ENCODE measurements around the gene NEDD9. TPM values are rescaled to one million over a fixed set of nuclear protein-coding genes. Genes with fewer than 3 reads are reported as not detected.

NEDD9 gene
- polyA plus RNA-seq, 1 of the 3 experiments (the other 2 are of a cell fraction), result 7.4 TPM

GRCh38 chr6:11185204-11185842 is 47.1 kb downstream of the NEDD9 start (continued):
- TF ChIP-seq USF1 (IDR thresholded peaks at IDR 0.05; ENCODE audit: borderline replicate concordance, low read depth) (no peak), JUND (IDR thresholded peaks at IDR 0.05) (no peak)

GRCh38 chr6:11183761-11184362 is 48.6 kb downstream of the NEDD9 start:
- H2AFZ ChIP-seq (ENCODE audit: low read depth), result no peak overlapping the region
- H3K9me2 ChIP-seq, result no peaks in the 10 kb centered on the region
- no peak for DNase-seq
- H3K27ac ChIP-seq (ENCODE audit: low read depth in 2 of 2, low read length in 1 of 2), result peak overlapping the region in 1 of 2 experiments; percentile 28; a peak in 1 of 4 replicates
- peaks cover 37% of the 10 kb centered on the region for H3F3A ChIP-seq (replicated peaks; ENCODE audit: insufficient read depth)
- peaks cover 8% of the 10 kb centered on the region; the same call in 1 of the 2 replicates for H3K79me2 ChIP-seq (ENCODE audit: insufficient read depth)
- H3K4me3 ChIP-seq (ENCODE audit: low read depth in 2 of 2, low read length in 1 of 2), result no peak overlapping the region
- H3K4me2 ChIP-seq, result no peak overlapping the region
- no peaks in the 10 kb centered on the region for H4K20me1 ChIP-seq (ENCODE audit: insufficient read depth)
- WGBS (ENCODE audit: low lambda C conversion rate), result 85% methylated on average over 3 of the region's 3 CpGs
- ChIA-PET CTCF (interaction anchor here (0.6 to 2.1 kb wide), 4 partner anchors 12 to 257 kb away, joined by 3 to 10 read pairs (median 3); no protein-coding TSS in a partner anchor), POLR2A (no interaction called here)
- H3K9me3 ChIP-seq, result no peaks in the 10 kb centered on the region
- peaks cover 53 to 55% of the 10 kb centered on the region in 2 experiments for H3K36me3 ChIP-seq (replicated peaks in 1 of 2; ENCODE audit: control insufficient read depth in 1 of 2, insufficient read depth in 2 of 2, low read length in 1 of 2)
- peaks cover 0 to 5% of the 10 kb centered on the region in 2 experiments; a peak in 2 of 4 replicates for H3K4me1 ChIP-seq (ENCODE audit: control insufficient read depth in 1 of 2, insufficient read depth in 2 of 2, low read depth in 1 of 2, low read length in 1 of 2)
- H3K27me3 ChIP-seq (ENCODE audit: insufficient read depth), result no peaks in the 10 kb centered on the region
- TF ChIP-seq MAX (IDR thresholded peaks at IDR 0.05; ENCODE audit: low read depth) (no peak), EP300 (IDR thresholded peaks at IDR 0.05; ENCODE audit: borderline replicate concordance in 1 of 2, low read depth in 1 of 2, low read length in 1 of 2) (no peak), TEAD4 (IDR thresholded peaks at IDR 0.05; ENCODE audit: borderline replicate concordance, insufficient read depth) (no peak), POLR2AphosphoS5 (IDR thresholded peaks at IDR 0.05; ENCODE audit: low read depth, low read length) (no peak), SIN3A (IDR thresholded peaks at IDR 0.05; ENCODE audit: borderline replicate concordance, low read depth, low read length) (no peak), TAF1 (IDR thresholded peaks at IDR 0.05; ENCODE audit: borderline replicate concordance, low read depth, low read length) (no peak), CTCF (IDR thresholded peaks at IDR 0.05) (no peak), RXRA (IDR thresholded peaks at IDR 0.05; ENCODE audit: borderline replicate concordance, low read depth) (no peak), RAD21 (IDR thresholded peaks at IDR 0.05; ENCODE audit: low read length) (no peak), SMC3 (IDR thresholded peaks at IDR 0.05; ENCODE audit: low read depth, low read length) (no peak), CHD2 (IDR thresholded peaks at IDR 0.05; ENCODE audit: low read length, partially characterized antibody) (no peak), JUND (IDR thresholded peaks at IDR 0.05) (no peak), REST (IDR thresholded peaks at IDR 0.05; ENCODE audit: low read depth, low read length) (no peak), NFIC (IDR thresholded peaks at IDR 0.05; ENCODE audit: borderline replicate concordance) (no peak), USF1 (IDR thresholded peaks at IDR 0.05; ENCODE audit: borderline replicate concordance, low read depth) (no peak)
- H3K9ac ChIP-seq, result no peak overlapping the region
